Neural cell (in vitro differentiated cells): ENCODE data around the gene GAB2.
"Not testable (repeated sequence)": the region's sequence is repeated elsewhere in the genome, so short reads cannot be mapped to it uniquely, and the experiment has no call there.

ENCODE experiments used
- MXI1 ChIP-seq: fragments of 450-650 bp; conservative IDR thresholded peaks from 2 replicates; pipeline ENCODE4 v1.6.1; 2014; ENCODE audit warnings: antibody characterized with exemption, mild to moderate bottlenecking; ENCODE audit not compliant: poor library complexity, severe bottlenecking
- POLR2AphosphoS5 ChIP-seq: IDR thresholded peaks from 2 replicates; pipeline ENCODE4 v1.6.1; 2012
- TF ChIP-seq, protein P1 (sequence below): fragments of 450-650 bp; IDR thresholded peaks from 2 replicates; pipeline ENCODE4 v1.5.1; 2014; ENCODE audit warnings: antibody characterized with exemption, mild to moderate bottlenecking, moderate library complexity; ENCODE audit not compliant: poor library complexity, severe bottlenecking

DNA sequence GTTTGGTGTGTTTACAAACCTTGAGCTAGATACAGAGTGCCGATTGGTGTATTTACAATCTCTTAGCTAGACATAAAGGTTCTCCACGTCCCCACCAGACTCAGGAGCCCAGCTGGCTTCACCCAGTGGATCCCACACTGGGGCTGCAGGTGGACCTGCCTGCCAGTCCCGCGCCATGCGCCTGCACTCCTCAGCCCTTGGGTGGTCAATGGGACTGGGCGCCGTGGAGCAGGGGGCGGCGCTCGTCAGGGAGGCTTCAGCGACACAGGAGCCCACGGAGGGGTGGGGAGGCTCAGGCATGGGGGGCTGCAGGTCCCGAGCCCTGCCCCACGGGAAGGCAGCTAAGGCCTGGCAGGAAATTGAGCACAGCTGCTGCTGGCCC, 47.2 kb upstream of the GAB2 start:
- TF ChIP-seq, protein P1, sequence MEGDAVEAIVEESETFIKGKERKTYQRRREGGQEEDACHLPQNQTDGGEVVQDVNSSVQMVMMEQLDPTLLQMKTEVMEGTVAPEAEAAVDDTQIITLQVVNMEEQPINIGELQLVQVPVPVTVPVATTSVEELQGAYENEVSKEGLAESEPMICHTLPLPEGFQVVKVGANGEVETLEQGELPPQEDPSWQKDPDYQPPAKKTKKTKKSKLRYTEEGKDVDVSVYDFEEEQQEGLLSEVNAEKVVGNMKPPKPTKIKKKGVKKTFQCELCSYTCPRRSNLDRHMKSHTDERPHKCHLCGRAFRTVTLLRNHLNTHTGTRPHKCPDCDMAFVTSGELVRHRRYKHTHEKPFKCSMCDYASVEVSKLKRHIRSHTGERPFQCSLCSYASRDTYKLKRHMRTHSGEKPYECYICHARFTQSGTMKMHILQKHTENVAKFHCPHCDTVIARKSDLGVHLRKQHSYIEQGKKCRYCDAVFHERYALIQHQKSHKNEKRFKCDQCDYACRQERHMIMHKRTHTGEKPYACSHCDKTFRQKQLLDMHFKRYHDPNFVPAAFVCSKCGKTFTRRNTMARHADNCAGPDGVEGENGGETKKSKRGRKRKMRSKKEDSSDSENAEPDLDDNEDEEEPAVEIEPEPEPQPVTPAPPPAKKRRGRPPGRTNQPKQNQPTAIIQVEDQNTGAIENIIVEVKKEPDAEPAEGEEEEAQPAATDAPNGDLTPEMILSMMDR, result not testable (repeated sequence)
- TF ChIP-seq MXI1, POLR2AphosphoS5: not testable (repeated sequence)
